ENCODE data around the gene RAB11FIP5. TPM values are rescaled to one million over a fixed set of nuclear protein-coding genes. Genes with fewer than 3 reads are reported as not detected.

RAB11FIP5 gene
- total and polyA plus RNA-seq, 2 of the 4 experiments (the other 2 are of a cell fraction): 21.5 to 34.5 TPM

- Histone ChIP-seq H2BK15ac (ENCODE audit: low read depth, low read length) (no peak overlapping the region), H3K4me3 (ENCODE audit: insufficient read depth, low read depth, low read length) (no peak overlapping the region), H3K27me3 (ENCODE audit: control insufficient read depth, insufficient read depth, low read length) (no peaks in the 10 kb centered on the region), H2BK120ac (ENCODE audit: low read depth, low read length) (no peak overlapping the region), H2AK5ac (ENCODE audit: low read depth, low read length) (no peak overlapping the region), H3K4me1 (ENCODE audit: control insufficient read depth, insufficient read depth, low read length) (peaks cover 40% of the 10 kb centered on the region), H2BK5ac (ENCODE audit: low read depth, low read length, poor library complexity, severe bottlenecking) (no peak overlapping the region), H2BK20ac (ENCODE audit: low read depth, low read length) (no peak overlapping the region), H2AK9ac (replicated peaks; ENCODE audit: low read depth, low read length, poor library complexity) (peak overlapping the region; percentile 93), H4K5ac (ENCODE audit: low read depth, low read length) (no peak overlapping the region), H3K27ac (ENCODE audit: insufficient read depth, low read length) (no peak overlapping the region), H4K91ac (ENCODE audit: insufficient read depth, low read depth, low read length) (no peak overlapping the region), H3K4ac (ENCODE audit: low read depth, low read length) (no peak overlapping the region), H3K9me1 (ENCODE audit: insufficient read depth, low read length) (peaks cover 72% of the 10 kb centered on the region), H3K9me3 (ENCODE audit: control insufficient read depth, insufficient read depth, low read length) (no peaks in the 10 kb centered on the region), H3K18ac (ENCODE audit: low read depth, low read length) (no peak overlapping the region), H3K23ac (ENCODE audit: low read depth, low read length) (peak overlapping the region; percentile 64; the same call in 1 of the 2 replicates), H3K9ac (ENCODE audit: low read depth, low read length) (no peak overlapping the region), H3K36me3 (ENCODE audit: control insufficient read depth, insufficient read depth, low read length) (peaks cover 2% of the 10 kb centered on the region; the same call in 1 of the 2 replicates), H2AFZ (replicated peaks; ENCODE audit: low read length, poor library complexity) (no peak overlapping the region), H3K4me2 (ENCODE audit: low read depth, low read length) (no peak overlapping the region), H3K14ac (replicated peaks; ENCODE audit: low read depth, low read length) (peak overlapping the region; percentile 65; the same call in 1 of the 2 replicates), H4K8ac (ENCODE audit: low read depth in 2 of 2, low read length in 2 of 2) (no peak overlapping the region), H3K79me1 (ENCODE audit: low read depth in 1 of 2, low read length in 2 of 2) (peaks cover 9 to 92% of the 10 kb centered on the region in 2 experiments; a peak in 3 of 4 replicates), H3K56ac (ENCODE audit: extremely low read depth, insufficient read depth, low read length) (no peak overlapping the region), H4K20me1 (ENCODE audit: insufficient read depth, low read length) (peaks cover 95% of the 10 kb centered on the region)
- no CpG with 5 or more reads among the region's 3 CpGs for WGBS, 2 experiments (ENCODE audit: extremely low coverage in 2 of 2, insufficient read length in 1 of 2)
- ChIA-PET POLR2A (ENCODE audit: unreplicated experiment) (no interaction called here), CTCF (no interaction called here)
- dilution Hi-C loops (cut with HindIII; ENCODE audit: low sequenced_read_pairs, unreplicated experiment) (no loop called here), intact Hi-C loops (cut with micrococcal nuclease) (no loop called here), in situ Hi-C loops (cut with MboI; ENCODE audit: low sequenced_read_pairs) (no loop called here)
- TF ChIP-seq POLR2A (IDR thresholded peaks at IDR 0.05; ENCODE audit: low read depth, low read length): no peak
- TF ChIP-seq BHLHE40 (IDR thresholded peaks at IDR 0.05; ENCODE audit: low read depth, low read length): no peak
- TF ChIP-seq CEBPB (IDR thresholded peaks at IDR 0.05; ENCODE audit: low read depth, low read length): no peak
- TF ChIP-seq RFX5 (IDR thresholded peaks at IDR 0.05; ENCODE audit: low read depth, low read length): no peak
- ATAC-seq (ENCODE audit: low read depth): no peak
- BruUV-seq (replicated peaks): no TSS peak
- no peak for DNase-seq
Measured at GRCh38 chr2:73106791-73107190, 6.0 kb downstream of the RAB11FIP5 start.
